Stimulated activated CD4-positive, alpha-beta T cell treated with anti-CD3 and anti-CD28 coated beads, Interleukin-1b, Interleukin-23, amount 100 ng/mL, for 1 hour (primary cell): Measurements from ENCODE around the gene OVOL2.
"Not testable (repeated sequence)": the region's sequence is repeated elsewhere in the genome, so short reads cannot be mapped to it uniquely, and the experiment has no call there.

Experiments used
- DNase-seq, 2 donors: peaks; one replicate each; pipeline ENCODE4 v3.0.0-alpha.2; 2020; ENCODE audit warnings: low read depth in 2 of 2

The OVOL2 gene

DNA sequence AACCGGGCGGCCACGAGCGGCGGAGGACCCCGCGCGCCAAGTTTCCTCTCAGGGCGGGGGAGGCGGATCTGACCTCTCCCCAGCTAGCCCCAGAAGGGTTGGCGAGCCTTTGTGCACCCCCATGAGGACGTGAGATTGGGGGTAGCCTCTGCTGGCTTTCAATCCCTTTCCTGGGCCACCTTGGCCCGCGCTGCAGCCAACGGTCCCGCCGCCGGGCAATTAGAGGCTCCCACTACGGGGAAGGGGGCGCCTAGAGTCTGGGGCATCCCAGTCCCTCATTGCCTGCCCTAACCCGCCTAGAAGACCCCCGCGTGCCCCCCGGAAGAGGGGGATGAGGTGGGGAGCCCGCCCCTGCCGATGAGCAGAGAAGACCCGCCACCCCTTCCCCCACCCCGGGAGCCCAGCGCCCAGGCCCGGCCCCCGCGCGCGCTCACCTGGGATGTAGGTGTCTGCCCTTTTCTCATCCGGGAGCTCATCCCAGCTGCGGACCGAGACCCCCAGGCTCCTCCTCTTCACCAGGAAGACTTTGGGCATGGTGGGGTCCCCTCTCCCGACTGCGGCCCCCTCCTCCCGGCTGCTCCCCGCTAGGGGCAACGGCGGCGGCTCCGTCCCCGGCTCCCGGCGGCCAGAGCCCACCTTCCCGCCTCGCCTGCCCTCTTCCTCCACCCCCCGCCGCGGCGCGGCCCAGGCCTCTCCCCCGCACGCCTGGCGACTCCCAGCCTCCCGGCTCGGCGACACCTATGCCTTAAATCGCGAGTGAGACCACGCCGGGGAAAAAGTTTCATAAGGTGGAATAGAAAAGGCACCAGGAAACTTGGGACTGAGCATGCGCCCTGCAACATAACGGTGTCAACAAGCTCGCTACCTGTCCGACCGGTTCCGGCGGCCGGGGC is at the start of gene OVOL2:
Gene OVOL2 (minus strand): TSS at position 816 of the 893 bp plus-strand sequence. CDS start 282 bp downstream, at position 534.
- DNase-seq, result no peak

DNA sequence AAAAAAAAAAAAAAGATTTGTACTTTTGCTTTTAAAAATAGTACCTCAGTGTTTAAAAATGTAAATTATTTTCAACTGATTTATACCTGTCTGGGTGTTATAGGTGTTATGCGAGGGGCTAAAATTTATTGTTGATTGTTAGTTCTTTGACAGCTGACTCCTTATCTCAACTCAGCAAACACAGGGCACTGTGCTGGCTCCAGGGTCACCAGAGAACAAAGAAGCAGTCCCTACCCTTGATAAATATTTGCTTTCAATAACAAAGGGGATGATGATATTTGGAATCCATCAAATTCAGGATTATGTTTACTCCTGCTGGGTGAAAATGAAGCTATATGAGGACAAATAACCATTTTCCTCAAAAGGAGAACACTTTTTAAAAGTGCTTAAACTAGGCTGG is 45.8 kb upstream of the OVOL2 start:
- DNase-seq, result no peak

DNA sequence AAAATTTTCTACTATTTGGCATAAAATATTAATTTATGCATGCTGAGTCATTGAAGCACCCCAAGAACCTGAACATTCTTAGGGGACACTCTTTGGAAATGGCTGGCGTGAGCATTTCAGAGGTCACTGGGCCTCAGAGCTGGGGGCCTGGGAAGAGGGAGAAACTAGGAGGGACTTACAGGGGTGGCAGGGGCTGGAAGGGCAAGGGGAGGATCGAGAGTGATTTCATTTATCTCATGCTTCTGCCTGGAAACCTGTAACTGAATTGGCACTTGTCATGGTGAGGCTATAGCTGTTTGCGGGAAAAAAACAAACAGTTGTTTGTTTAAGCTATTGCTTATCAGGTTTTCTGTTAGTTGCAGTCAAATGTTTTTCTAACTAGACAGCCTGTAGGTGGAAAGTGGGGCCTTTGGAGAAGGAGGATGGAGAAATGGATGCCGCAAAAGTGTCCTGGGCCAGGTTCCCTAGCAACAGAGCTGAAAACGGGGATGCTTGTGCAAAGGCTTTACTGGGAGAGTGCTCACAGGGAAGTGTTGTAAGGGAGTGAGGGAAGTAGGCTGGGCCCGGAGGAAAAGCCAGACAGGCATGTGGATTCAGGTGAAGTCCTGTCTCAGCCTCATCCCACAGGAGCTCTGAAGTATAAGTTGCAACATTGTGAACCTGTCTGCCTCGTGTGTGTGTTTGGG is 43.6 kb upstream of the OVOL2 start:
- no peak for DNase-seq

DNA sequence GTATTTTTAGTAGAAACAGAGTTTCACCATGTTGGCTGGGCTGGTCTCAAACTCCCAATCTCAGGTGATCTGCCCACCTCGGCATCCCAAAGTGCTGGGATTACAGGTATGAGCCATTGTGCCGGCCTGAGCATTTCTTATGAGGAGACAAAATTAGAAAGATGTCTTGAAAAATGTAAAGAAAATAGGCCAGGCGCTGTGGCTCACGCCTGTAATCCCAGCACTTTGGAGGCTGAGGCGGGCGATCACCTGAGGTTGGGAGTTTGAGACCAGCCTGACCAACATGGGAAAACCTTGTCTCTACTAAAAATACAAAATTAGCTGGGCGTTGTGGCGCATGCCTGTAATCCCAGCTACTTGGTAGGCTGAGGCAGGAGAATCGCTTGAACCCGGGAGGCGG is 42.9 kb upstream of the OVOL2 start:
- not testable (repeated sequence) for DNase-seq

DNA sequence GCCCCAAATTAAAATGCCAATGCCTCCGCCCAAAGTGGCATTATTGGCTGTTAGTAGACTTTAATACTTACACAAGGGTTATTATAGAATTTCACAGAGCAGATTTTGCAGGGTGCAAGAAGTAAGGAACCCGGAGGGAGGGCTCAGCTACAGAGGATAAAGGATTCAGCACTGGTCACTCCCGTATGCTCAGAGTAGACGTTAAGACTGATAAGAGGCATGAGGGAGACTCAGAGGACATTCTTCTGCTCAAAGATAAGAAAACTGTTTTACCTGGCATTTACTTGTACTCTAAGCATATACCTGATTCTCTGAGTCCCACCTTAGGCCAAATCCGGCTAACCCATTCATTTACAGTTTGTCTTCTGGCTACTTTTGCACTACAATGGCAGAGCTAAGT is 36.5 kb upstream of the OVOL2 start:
- DNase-seq, result no peak

DNA sequence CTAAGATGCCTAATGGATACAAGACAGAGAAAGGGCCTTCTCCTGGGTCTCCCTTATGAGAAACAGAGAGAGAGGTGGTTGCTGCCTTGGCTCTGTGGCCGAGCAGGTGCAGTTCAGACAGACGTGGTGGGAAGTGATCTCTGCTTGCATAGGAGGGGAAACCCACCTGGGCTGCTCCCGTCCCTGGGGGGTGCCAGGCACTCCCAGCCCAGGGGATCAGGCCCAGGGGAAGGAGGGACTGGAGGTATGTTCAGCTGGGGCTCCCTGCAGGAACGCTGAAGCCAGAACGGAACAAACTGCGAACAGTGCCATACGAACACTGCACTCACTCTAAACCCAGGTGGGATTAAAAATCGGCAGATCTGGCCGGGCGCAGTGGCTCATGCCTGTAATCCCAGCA is 35.7 kb upstream of the OVOL2 start:
- no peak for DNase-seq

DNA sequence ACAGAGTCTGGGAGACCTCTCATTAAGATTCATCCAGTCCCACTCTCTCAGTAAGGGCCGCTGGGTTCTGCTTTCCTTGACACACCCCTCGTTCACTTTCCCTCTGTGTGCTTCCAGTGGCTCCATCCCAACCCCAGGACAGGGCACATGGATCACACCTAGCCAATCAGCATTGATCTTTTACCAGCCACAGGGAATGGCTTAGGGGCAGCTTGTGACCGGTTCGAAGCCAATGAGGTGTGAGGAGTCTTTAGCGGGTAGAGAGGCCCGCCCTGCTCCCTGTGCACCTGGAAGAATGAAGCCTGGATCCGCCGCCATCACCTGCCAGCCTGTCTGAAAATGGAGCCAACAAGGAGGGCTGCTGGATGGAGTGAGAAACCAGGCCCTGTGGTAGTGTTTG is 35.2 kb upstream of the OVOL2 start:
- no peak for DNase-seq

DNA sequence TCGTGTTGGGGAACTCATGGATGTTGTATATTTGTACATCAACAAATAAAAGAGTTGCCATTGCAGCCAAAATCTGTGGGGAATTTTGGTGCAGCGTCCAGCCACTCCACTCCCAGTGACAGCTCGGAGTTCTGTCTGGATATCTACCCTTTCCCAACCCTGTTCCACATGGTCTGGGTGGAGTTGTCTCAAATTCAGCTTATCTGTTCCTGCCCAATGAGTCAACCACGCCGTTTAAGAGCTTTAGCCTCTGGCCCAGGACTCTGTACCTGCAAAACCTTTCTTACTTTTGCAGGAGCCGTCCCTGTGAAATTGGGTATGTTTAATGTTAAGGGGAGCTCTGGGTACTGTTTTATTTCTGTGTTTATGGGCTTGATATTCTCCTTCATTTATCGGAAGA is 33.9 kb upstream of the OVOL2 start:
- DNase-seq, result no peak

DNA sequence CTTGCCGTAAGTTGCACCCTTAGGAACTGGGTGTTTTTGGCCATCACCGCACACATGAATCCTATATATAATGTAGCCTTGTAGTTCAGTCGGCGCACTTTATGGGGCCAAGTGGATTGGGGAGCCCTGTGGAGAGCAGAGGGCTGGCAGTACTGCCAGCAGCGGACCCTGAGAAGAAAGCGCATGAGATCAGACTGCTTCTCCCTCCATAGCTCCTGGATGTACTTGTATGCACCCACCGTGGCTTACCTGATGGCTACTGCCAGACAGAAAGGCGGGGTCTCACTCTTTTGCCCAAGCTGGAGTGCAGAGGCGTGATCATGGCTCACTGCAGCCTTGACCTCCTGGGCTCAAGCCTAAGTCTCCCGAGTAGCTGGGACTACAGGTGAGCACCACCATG is 32.8 kb upstream of the OVOL2 start:
- no peak for DNase-seq

DNA sequence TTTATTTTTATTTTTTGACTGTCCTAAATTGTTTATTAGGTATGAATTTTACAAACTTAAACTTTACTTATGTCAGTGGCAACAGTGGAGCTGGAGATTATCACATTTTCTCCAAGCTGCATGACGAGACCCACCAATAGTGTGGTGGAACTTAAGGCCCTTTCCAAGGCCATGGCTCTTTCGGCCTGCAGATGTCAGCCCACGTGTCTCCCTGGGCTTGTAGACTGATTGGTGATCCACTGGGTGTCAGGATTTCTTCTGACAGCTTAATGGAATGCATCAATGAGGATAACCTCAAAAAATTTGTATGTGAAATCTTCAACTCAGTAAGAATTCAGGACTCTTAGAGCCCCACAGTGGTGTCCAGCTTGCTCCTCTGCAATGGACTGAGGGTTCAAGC is 32.3 kb upstream of the OVOL2 start:
- no peak for DNase-seq

DNA sequence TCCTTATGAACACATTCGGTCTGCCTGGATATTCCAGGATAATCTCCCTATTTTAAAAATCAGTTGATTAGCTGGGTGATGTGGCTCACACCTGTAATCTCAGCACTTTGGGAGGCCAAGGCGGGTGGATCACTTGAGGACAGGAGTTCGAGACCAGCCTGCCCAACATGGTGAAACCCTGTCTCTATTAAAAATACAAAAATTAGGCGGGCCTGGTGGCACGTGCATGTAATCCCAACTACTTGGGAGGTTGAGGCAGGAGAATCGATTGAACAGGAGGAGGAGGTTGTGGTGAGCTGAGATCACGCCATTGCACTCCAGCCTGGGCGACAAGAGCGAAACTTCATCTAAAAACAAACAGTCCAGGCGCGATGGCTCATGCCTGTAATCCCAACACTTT is 31.1 kb upstream of the OVOL2 start:
- DNase-seq, result not testable (repeated sequence)

DNA sequence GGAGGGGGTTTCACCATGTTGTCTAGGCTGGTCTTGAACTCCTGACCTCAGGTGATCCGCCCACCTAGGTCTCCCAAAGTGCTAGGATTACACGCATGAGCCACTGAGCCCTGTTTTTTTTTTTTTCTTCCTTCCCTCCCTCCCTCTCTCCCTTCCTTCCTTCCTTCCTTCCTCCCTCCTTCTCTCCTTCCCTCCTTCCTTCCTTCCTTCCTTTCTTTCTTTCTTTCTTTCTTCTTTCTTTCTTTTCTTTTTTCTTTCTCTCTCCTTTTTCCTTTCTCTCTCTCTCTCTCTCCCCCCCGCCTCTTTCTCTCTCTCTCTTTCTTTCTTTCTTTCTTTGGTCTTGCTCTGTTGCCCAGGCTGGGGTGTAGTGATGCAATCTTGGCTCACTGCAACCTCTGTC is 30.6 kb upstream of the OVOL2 start:
- not testable (repeated sequence) for DNase-seq

DNA sequence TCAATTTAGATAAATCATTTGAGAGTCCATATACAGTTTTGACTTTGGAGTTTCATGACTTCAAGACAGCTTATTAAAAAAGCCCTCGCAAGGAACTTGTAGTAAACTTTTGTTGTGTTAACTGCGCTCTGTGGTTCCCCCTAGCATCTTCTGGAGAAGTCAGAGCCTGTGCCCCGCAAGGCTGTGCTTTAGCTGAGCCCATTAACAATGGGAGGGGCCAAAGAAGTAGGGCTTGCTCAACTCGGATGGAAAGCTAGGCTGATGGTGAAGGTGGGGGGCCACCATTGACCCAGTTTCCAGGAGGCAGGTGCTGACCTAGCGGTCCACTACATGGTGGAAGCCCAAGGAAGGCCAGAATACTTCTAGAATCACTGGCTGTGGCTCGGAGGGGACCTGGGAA is 29.3 kb upstream of the OVOL2 start:
- DNase-seq, result no peak

DNA sequence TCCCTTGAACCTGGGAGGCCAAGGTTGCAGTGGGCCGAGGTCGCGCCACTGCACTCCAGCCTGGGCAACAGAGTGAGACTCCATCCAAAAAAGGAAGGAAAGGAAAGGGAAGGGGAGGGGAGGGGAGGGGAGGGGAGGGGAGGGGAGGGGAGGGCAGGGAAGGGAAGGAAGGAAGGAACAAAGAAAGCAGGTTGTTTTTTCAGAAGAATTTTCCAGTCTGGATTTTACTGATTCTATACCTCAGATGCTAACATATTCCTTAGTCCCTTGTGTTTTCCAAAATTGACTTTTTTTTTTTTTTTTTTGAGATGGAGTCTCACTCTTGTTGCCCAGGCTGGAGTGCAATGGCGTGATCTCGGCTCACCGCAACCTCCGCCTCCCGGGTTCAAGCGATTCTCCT is 23.1 kb upstream of the OVOL2 start:
- DNase-seq, result not testable (repeated sequence)

DNA sequence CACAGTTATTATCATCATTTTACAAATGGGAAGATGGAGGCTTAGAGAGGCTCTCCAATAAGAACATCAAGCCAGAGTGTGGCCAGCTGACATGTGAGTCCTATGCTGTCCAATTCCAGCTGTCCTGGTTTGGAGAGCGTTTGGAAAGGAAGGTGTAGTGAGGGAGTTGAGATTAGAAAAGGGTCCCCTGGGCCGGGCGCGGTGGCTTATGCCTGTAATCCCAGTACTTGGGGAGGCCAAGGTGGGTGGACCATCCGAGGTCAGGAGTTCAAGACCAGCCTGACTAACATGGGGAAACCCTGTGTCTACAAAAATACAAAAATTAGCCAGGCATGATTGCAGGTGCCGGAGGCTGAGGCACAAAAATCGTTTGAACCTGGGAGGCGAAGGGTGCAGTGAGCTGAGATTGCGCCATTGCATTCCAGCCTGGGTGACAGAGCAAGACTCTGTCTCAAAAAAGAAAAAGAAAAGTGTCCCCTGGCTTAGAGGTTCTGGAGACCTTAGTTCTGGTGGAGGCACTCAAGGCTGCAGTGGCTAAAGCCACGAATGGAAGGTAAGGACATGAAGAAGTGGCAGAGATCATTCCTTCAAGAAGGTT is 22.1 kb upstream of the OVOL2 start:
- DNase-seq, result no peak

DNA sequence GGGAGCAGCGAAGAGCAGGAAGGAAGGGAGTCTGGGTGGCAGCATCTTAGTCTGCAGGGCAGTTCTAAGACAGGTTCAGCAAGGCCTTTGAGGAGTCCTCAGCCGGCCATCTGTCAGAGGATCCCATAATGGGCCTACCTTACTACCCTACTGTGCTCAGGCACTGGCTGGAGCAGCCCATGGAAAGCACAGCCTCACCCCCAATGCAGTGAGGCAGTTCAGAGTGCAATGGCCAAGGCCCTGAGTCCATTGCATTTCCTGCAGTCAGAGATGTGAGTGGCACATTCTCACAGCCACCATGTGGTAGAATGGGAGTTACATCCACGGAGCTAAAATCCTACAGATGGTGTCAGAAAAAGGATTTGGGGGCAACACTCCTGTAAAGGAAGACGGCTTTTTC is 19.4 kb upstream of the OVOL2 start:
- DNase-seq, result no peak

DNA sequence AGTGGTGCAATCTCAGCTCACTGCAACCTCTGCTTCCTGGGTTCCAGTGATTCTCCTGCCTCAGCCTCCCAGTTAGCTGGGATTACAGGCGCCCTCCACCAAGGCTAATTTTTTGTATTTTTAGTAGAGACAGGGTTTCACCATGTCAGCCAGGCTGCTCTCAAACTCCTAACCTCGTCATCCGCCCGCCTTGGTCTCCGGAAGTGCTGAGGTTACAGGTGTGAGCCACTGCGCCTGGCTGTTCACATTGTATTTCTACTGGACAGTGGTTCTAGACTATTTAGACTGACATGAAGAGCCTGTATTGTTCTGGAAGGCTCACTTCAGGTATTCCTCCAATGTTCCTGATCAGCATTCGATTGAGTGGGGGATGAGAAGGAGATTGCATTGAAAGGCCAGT is 14.8 kb upstream of the OVOL2 start:
- DNase-seq, result no peak

DNA sequence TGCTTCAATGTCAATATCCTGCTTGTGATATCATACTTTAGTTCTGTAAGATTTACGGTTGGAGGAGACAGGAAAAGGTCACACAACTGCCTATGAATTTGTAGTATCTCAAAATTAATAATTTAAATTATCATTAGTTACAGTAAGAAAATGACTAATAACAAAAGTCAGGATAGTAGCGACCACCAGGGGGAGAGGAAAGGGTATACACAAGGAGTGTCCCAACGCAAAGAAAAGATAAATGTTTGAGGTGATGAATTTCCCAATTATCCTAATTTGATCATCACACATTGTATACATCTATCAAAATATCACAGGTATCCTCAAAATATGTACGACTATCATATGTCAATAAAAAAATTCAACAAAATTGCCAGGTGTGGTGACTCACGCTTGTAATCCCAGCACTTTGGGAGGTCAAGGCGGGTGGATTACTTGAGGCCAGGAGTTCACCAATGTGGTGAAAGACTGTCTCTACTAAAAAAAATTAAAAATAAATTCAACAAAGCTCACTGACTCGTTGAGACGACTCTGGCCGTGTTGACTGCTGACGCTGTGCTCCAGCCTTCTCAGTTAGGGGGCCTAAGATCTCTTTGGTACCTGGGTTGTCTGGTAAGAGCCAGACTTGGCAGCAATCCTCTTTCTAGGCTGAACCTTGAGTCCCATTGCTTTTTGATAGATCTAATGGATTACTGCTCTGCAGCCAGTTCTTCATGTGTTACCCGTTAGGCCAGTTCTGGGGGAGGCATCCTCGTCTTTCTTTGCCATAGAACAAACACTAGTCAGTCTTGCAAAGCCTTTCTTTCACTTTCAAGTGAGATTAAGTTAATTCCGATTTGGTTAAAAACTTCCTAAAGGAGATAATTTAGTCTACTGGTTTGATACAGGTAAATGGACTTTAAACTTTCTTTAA is 9.0 kb upstream of the OVOL2 start:
- DNase-seq, result no peak

DNA sequence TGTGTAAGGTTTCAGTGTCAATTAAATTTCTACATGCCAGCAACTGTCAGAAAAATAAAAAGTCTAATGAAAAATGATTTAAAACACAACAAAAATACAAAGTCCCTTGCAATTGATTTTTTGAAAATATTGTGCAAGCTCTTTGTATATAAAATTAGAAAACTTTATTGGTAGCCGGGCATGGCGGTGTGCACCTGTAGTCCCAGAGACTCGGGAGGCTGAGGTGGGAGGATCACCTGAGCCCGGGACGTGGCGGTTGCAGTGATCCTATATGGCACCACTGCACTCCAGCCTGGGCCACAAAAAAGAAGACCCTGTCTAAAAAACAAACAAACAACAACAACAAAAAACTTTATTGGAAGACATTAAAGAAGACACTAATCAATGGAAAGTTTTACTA is 6.0 kb upstream of the OVOL2 start:
- DNase-seq, result no peak

DNA sequence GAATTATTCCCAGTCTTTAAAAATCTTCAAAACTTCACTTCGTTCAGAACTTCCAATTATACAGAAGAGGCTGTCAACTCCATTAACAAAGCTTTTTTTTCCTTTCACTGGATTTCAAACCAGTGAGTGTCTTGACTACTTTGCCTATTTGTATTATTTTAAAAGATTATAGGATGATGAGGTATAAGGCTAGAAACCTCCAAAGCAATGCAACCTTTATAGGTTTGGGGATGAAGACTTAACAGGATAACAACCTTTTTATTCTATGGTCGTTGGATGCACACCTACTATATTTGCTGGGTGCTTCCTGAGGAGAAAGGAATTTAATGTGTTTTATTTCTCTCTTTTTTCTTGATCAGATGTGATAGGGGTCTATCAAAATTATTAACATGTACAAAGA is 1.9 kb upstream of the OVOL2 start:
- DNase-seq, result no peak

DNA sequence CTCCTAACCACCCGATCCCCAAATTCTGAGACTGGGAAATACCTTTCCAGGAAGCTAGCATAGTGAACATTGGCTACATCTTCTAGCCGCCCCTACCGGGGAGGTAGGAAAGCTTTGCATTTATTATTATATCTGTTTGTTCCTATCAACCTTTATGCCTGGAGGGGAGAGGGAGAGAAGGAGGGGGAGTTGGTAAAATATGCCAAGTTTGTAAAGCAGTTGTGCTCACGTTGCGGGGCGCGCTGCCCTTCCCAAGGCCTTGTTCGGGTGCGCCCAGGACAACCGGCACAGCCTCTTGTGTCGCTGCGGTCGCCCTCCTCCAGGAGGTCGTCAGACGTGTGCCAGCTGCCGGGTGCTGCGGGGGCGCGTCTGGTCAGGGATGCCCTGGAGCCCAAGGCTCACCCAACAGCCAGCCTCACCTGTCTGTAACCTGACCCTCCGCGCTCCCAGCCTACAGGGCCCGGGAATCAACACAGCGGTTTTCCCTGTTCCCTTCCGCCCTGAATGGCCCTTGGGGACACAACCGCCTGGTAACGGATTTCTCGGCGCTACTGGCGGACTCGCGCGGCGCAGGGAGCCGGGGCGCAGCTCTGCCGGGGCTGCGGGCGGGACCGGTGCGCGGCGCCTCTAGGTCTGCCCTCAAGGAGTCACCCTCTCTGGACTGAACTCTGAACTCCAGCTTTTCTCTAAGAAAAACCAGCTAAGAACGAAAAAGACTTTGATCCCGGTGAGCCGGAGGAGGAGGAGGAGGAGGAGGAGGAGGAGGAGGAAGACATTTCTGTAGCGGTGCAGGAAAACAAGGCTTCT is 1.1 kb upstream of the OVOL2 start:
- no peak for DNase-seq
